K562 (cell line): ENCODE results near the gene ARHGEF7. TPM values are rescaled to one million over a fixed set of nuclear protein-coding genes. Genes with fewer than 3 reads are reported as not detected.

Experiments used
- ATAC-seq: fragments of 200-7000 bp; cut with Tn5 transposase; 3 replicates; pipeline ENCODE4 v1.9.1; 2020; ENCODE audit warnings: moderate library complexity
- BruUV-seq: library from RNA; stranded (reverse); fragments of 400-500 nt; replicated peaks from 2 replicates; lab custom pipeline; 2021; lab: Mats Ljungman, UMichigan
- CTCF ChIA-PET: fragments of 300-600 bp; formaldehyde crosslinking; extraction: SDS; loops from one replicate; lab custom pipeline; 2021; ENCODE audit warnings: low intra/inter-chr PET ratio; lab: Yijun Ruan, JAX
- POLR2A ChIA-PET: fragments of 300-600, 350-650 bp; sonication (Branson Sonifier 250); formaldehyde crosslinking; extraction: SDS; loops from one replicate; lab custom pipeline; 2021; ENCODE audit warnings: antibody characterized with exemption, inconsistent platforms; lab: Yijun Ruan, JAX
- DNase-seq, 4 experiments: peaks; one replicate each; pipeline versions ENCODE4 v3.0.0 to v3.0.0-alpha.2; 2011 to 2018; ENCODE audit warnings: low spot score in 3 of 4, mixed read lengths in 3 of 4; ENCODE audit errors: extremely low read depth in 1 of 4
- FAIRE-seq: peaks from 2 replicates; lab custom pipeline; 2011; peaks lifted over from hg19 to GRCh38; lab: Jason Lieb, UNC
- H2AFZ ChIP-seq: 2 replicates; pipeline ENCODE4 v1.6.0; 2011; ENCODE audit warnings: low read depth, low read length, control low read depth, inconsistent platforms
- H3K27ac ChIP-seq: fragments of 200-600 bp; 3 replicates; pipeline ENCODE4 v1.8.0; 2011; ENCODE audit warnings: low read depth, mild to moderate bottlenecking, control low read depth, inconsistent platforms, low read length, moderate library complexity, mixed read lengths; ENCODE audit errors: extremely low read depth
- H3K27me3 ChIP-seq, 2 experiments: fragments of 300-600 bp in 1 of 2; 2 replicates in 1 of 2; 3 replicates in 1 of 2; pipeline versions ENCODE4 v1.6.0 to v1.8.0; 2011; ENCODE audit warnings: inconsistent platforms in 2 of 2, low read length in 2 of 2, mild to moderate bottlenecking in 1 of 2, mixed read lengths in 1 of 2, moderate library complexity in 1 of 2; ENCODE audit not compliant: control insufficient read depth in 2 of 2, insufficient read depth in 2 of 2
- H3K36me3 ChIP-seq: fragments of 300-600 bp; 3 replicates; pipeline ENCODE4 v1.8.0; 2011; ENCODE audit warnings: mild to moderate bottlenecking, low read length, inconsistent platforms; ENCODE audit not compliant: control insufficient read depth, insufficient read depth
- H3K4me1 ChIP-seq, 2 experiments: fragments of 200-600 bp in 1 of 2; replicated peaks in 1 of 2; 2 replicates in 1 of 2; 3 replicates in 1 of 2; pipeline versions ENCODE4 v1.5.1 to v1.8.0; 2011; ENCODE audit warnings: inconsistent platforms in 2 of 2, low read length in 2 of 2, mild to moderate bottlenecking in 1 of 2, mixed read lengths in 1 of 2, moderate library complexity in 1 of 2; ENCODE audit not compliant: control insufficient read depth in 2 of 2, insufficient read depth in 2 of 2
- H3K4me2 ChIP-seq: 2 replicates; pipeline ENCODE4 v1.6.1; 2011; ENCODE audit warnings: low read length, control low read depth, inconsistent platforms, mixed read lengths; ENCODE audit not compliant: insufficient read depth
- H3K4me3 ChIP-seq: fragments of 200-600 bp; sonication (generic), shearing (Covaris generic); 2 replicates; pipeline ENCODE4 v1.5.1; 2016; ENCODE audit warnings: control low read depth, inconsistent platforms
- H3K79me2 ChIP-seq: fragments of 200-600 bp; 3 replicates; pipeline ENCODE4 v1.8.0; 2011; ENCODE audit warnings: low read length, inconsistent platforms; ENCODE audit not compliant: control insufficient read depth, insufficient read depth
- H3K9ac ChIP-seq, 2 experiments: 2 replicates each; pipeline versions ENCODE4 v1.6.0 to v1.6.1; 2011; ENCODE audit warnings: low read depth in 2 of 2, low read length in 2 of 2, control low read depth in 1 of 2, inconsistent platforms in 1 of 2, mild to moderate bottlenecking in 1 of 2, mixed read lengths in 1 of 2; ENCODE audit not compliant: insufficient read depth in 1 of 2
- H3K9me1 ChIP-seq: one replicate; pipeline ENCODE4 v1.6.0; 2011; ENCODE audit warnings: inconsistent platforms, mild to moderate bottlenecking, low read length, moderate library complexity; ENCODE audit not compliant: control insufficient read depth, insufficient read depth
- H3K9me3 ChIP-seq: replicated peaks from 2 replicates; pipeline ENCODE4 v1.5.1; 2011; ENCODE audit warnings: low read depth, low read length, inconsistent platforms; ENCODE audit not compliant: control insufficient read depth, insufficient read depth
- H4K20me1 ChIP-seq: replicated peaks from 2 replicates; pipeline ENCODE4 v1.6.1; 2011; ENCODE audit warnings: low read length, inconsistent platforms, mixed read lengths; ENCODE audit not compliant: control insufficient read depth, insufficient read depth
- CCNT2 ChIP-seq: IDR thresholded peaks from 2 replicates; pipeline ENCODE4 v1.6.1; 2011; ENCODE audit warnings: borderline replicate concordance, low read depth, mild to moderate bottlenecking, moderate library complexity, mixed read lengths, low read length; ENCODE audit not compliant: insufficient read length; ENCODE audit errors: extremely low read depth
- HNRNPK ChIP-seq: fragments of 200-400 bp; formaldehyde crosslinking; IDR thresholded peaks from one replicate; pipeline ENCODE4 v1.6.1; 2018; ENCODE audit warnings: mild to moderate bottlenecking, low read depth, low read length; ENCODE audit not compliant: poor library complexity, severe bottlenecking
- MED1 ChIP-seq: sonication (generic); formaldehyde crosslinking; IDR thresholded peaks from 2 replicates; pipeline ENCODE4 v1.8.1; 2023; ENCODE audit warnings: missing genetic modification reagents, borderline replicate concordance
- NR2F6 ChIP-seq: fragments of 450-650 bp; formaldehyde crosslinking; IDR thresholded peaks from 2 replicates; pipeline ENCODE4 v1.4.0; 2020; ENCODE audit warnings: mild to moderate bottlenecking
- NUFIP1 ChIP-seq: fragments of 450-650 bp; IDR thresholded peaks from 2 replicates; pipeline ENCODE4 v1.6.1; 2018; ENCODE audit not compliant: partially characterized antibody
- RBM34 ChIP-seq: fragments of 200-400 bp; formaldehyde crosslinking; IDR thresholded peaks from 2 replicates; pipeline ENCODE4 v1.6.1; 2018; ENCODE audit warnings: low read length, borderline replicate concordance; ENCODE audit not compliant: insufficient read depth
- SMARCB1 ChIP-seq: IDR thresholded peaks from 2 replicates; pipeline ENCODE4 v1.6.1; 2011; ENCODE audit warnings: improper control_type of control experiment, low read depth; ENCODE audit not compliant: insufficient read length
- SP1 ChIP-seq: sonication (generic); formaldehyde crosslinking; IDR thresholded peaks from 2 replicates; pipeline ENCODE4 v1.8.1; 2022; ENCODE audit warnings: mild to moderate bottlenecking, missing genetic modification reagents
- SRSF7 ChIP-seq: fragments of 200-400 bp; formaldehyde crosslinking; optimal IDR thresholded peaks from 2 replicates; pipeline ENCODE3; 2017; ENCODE audit warnings: mild to moderate bottlenecking, low read depth, low read length
- TBP ChIP-seq: optimal IDR thresholded peaks from 2 replicates; pipeline ENCODE3; 2011; ENCODE audit warnings: low read depth, low read length, improper control_type of control experiment
- WGBS: fragments of 100-300 bp; shearing (Covaris generic); methylation state at CpG from one replicate; pipeline ENCODE4 v1.1.6; 2016; ENCODE audit warnings: low coverage, mixed read lengths; ENCODE audit not compliant: insufficient coverage; ENCODE audit errors: missing lambda C conversion rate; 5-methylcytosine and 5-hydroxymethylcytosine counted together
- in situ Hi-C: fragments of 300-500 bp; cut with MboI; formaldehyde crosslinking; loops from 4 replicates; pipeline ENCODE4 v1.15.0; 2018; ENCODE audit warnings: inconsistent platforms, mixed read lengths
- intact Hi-C: fragments of 100-400 bp; cut with micrococcal nuclease; formaldehyde crosslinking; loops from 2 replicates; pipeline ENCODE4 v1.14.2; 2022
- polyA plus RNA-seq, 8 experiments: library from polyadenylated mRNA; depleted of rRNA in 4 of 8; stranded (reverse) in 5 of 8; unstranded in 3 of 8; fragments of >200 nt; fragmentation: Nextera tagmentation in 2 of 8; fragmentation: Illumina TruSeq in 1 of 8; extraction: Ambion mirVana in 2 of 8; extraction: Trizol in 1 of 8; gene quantifications; 2 replicates each; pipeline versions ENCODE4 v1.2.1 to v1.2.3, GENCODE V29; 2011 to 2014; ENCODE audit warnings: inconsistent platforms in 1 of 8, missing spikeins in 1 of 8
- total RNA-seq, 7 experiments: library from RNA; depleted of rRNA in 6 of 7; stranded (reverse); fragments of >200 nt in 6 of 7; fragmentation: Illumina TruSeq in 2 of 7; extraction: Trizol in 2 of 7; gene quantifications; 2 replicates each; pipeline versions ENCODE4 v1.2.1 to v1.2.3, GENCODE V29; 2011 to 2021; ENCODE audit warnings: low replicate concordance in 1 of 7
- TF ChIP-seq, protein P1 (sequence below): IDR thresholded peaks from 3 replicates; pipeline ENCODE4 v1.6.1; 2011; ENCODE audit warnings: borderline replicate concordance, mild to moderate bottlenecking, moderate library complexity; ENCODE audit not compliant: insufficient read length; ENCODE audit errors: extremely low read depth

Gene ARHGEF7
- total and polyA plus RNA-seq, 9 of the 15 experiments (the other 6 are each of a cell fraction or from before 2014, with no cell fraction given) = 2.1 to 26.8 (median 17.5) TPM

DNA sequence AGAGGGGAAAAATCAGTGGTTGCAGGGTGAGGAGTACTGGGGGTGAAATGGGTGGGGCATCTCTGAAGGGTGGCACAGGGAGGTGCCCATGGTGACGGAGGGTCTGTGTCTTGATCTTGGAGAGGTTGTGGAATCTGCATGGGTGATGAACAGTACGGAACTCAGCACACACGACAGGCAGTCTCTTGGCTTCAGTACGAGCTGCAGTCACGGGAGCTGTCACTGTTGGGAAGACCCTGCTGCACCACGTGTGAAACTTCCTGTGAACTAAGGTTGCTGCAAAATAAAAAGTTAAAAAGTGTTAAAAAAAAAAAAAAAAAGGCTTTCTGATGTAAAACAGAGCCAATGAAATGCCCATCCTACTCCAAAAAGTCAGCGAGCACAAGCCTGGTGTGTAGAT is 239.7 kb downstream of the ARHGEF7 start:
- H4K20me1 ChIP-seq = no peaks in the 10 kb centered on the region
- no peaks in the 10 kb centered on the region for H3K36me3 ChIP-seq
- in situ Hi-C loops = no loop called here
- H3K9ac ChIP-seq = no peak overlapping the region
- H3K4me2 ChIP-seq = no peak overlapping the region
- H3K27ac ChIP-seq = no peak overlapping the region
- peaks cover 0 to 8% of the 10 kb centered on the region in 2 experiments; a peak in 3 of 5 replicates for H3K27me3 ChIP-seq
- DNase-seq (no peak), ATAC-seq (no peak), FAIRE-seq (no peak)
- H3K9me3 ChIP-seq = no peaks in the 10 kb centered on the region
- POLR2A ChIA-PET = interaction anchor here (0.5 kb wide), 1 partner anchor 522 kb away, joined by 3 read pairs; no protein-coding TSS in a partner anchor
- H3K4me1 ChIP-seq = no peaks in the 10 kb centered on the region
- WGBS = 3% methylated on average over 5 of the region's 7 CpGs
- H2AFZ ChIP-seq = no peak overlapping the region
- no TSS peak for BruUV-seq
- no peak overlapping the region for H3K4me3 ChIP-seq
- no peak for TF ChIP-seq TBP
- no peak for TF ChIP-seq NUFIP1
- no peak for TF ChIP-seq NR2F6 (CRISPR knock-in tag)
- TF ChIP-seq RBM34 = no peak
- no peak for TF ChIP-seq MED1 (CRISPR knock-in tag)
- no peak for TF ChIP-seq SRSF7
- no peak for TF ChIP-seq HNRNPK
- TF ChIP-seq CCNT2 = no peak
- TF ChIP-seq SP1 = no peak
- TF ChIP-seq, protein P1, sequence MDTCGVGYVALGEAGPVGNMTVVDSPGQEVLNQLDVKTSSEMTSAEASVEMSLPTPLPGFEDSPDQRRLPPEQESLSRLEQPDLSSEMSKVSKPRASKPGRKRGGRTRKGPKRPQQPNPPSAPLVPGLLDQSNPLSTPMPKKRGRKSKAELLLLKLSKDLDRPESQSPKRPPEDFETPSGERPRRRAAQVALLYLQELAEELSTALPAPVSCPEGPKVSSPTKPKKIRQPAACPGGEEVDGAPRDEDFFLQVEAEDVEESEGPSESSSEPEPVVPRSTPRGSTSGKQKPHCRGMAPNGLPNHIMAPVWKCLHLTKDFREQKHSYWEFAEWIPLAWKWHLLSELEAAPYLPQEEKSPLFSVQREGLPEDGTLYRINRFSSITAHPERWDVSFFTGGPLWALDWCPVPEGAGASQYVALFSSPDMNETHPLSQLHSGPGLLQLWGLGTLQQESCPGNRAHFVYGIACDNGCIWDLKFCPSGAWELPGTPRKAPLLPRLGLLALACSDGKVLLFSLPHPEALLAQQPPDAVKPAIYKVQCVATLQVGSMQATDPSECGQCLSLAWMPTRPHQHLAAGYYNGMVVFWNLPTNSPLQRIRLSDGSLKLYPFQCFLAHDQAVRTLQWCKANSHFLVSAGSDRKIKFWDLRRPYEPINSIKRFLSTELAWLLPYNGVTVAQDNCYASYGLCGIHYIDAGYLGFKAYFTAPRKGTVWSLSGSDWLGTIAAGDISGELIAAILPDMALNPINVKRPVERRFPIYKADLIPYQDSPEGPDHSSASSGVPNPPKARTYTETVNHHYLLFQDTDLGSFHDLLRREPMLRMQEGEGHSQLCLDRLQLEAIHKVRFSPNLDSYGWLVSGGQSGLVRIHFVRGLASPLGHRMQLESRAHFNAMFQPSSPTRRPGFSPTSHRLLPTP = no peak
- TF ChIP-seq SMARCB1 = no peak
- CTCF ChIA-PET = no interaction called here
- intact Hi-C loops = no loop called here
- H3K79me2 ChIP-seq = no peaks in the 10 kb centered on the region
- no peaks in the 10 kb centered on the region for H3K9me1 ChIP-seq

Other genes starting within 250 kb of the ARHGEF7 start
- 45.0 and 50.2 TPM in 2 replicates for gene ANKRD10, start 200.2 kb upstream of the ARHGEF7 start, total RNA-seq (2014; rRNA removed)
- gene ANKRD10, start 200.2 kb upstream of the ARHGEF7 start, total RNA-seq (2014; rRNA removed; fragmentation: Illumina TruSeq; extraction: Trizol) = 53.0 and 67.7 TPM in 2 replicates
- 45.4 and 61.9 TPM in 2 replicates for gene ANKRD10, start 200.2 kb upstream of the ARHGEF7 start, total RNA-seq (2015; rRNA removed; fragmentation: Illumina TruSeq; extraction: Trizol)
- gene ANKRD10, start 200.2 kb upstream of the ARHGEF7 start, total RNA-seq (2021) = 46.9 and 55.0 TPM in 2 replicates
- 169 and 183 TPM in 2 replicates for gene ANKRD10, start 200.2 kb upstream of the ARHGEF7 start, polyA plus RNA-seq (2011; rRNA removed)
- 21.7 and 23.2 TPM in 2 replicates for gene ANKRD10, start 200.2 kb upstream of the ARHGEF7 start, polyA plus RNA-seq (2014; fragmentation: Illumina TruSeq; extraction: Trizol)
- 10 to 100 TPM; 22.1 to 31.0 TPM for gene ANKRD10, start 200.2 kb upstream of the ARHGEF7 start, polyA plus RNA-seq (2014; fragmentation: Nextera tagmentation; extraction: Ambion mirVana)
- gene ANKRD10, start 200.2 kb upstream of the ARHGEF7 start, polyA plus RNA-seq (2014; rRNA removed) = 36.8 and 40.2 TPM in 2 replicates
- not detected in 2 replicates for gene TEX29, start 205.3 kb downstream of the ARHGEF7 start, total RNA-seq (2014; rRNA removed)
- not detected in 2 replicates for gene TEX29, start 205.3 kb downstream of the ARHGEF7 start, total RNA-seq (2014; rRNA removed; fragmentation: Illumina TruSeq; extraction: Trizol)
- gene TEX29, start 205.3 kb downstream of the ARHGEF7 start, total RNA-seq (2015; rRNA removed; fragmentation: Illumina TruSeq; extraction: Trizol) = not detected in 2 replicates
- gene TEX29, start 205.3 kb downstream of the ARHGEF7 start, total RNA-seq (2021) = not detected in 2 replicates
- gene TEX29, start 205.3 kb downstream of the ARHGEF7 start, polyA plus RNA-seq (2011; rRNA removed) = 0.11 TPM in 1 of 2 replicates, not detected in the other
- not detected in 2 replicates for gene TEX29, start 205.3 kb downstream of the ARHGEF7 start, polyA plus RNA-seq (2014; fragmentation: Illumina TruSeq; extraction: Trizol)
- gene TEX29, start 205.3 kb downstream of the ARHGEF7 start, polyA plus RNA-seq (2014; fragmentation: Nextera tagmentation; extraction: Ambion mirVana) = under 1 TPM in 1 of 2 experiments, not detected in 1; 0.11 TPM
- not detected in 2 replicates for gene TEX29, start 205.3 kb downstream of the ARHGEF7 start, polyA plus RNA-seq (2014; rRNA removed)